HTR-8/SVneo (cell line): ENCODE data around the gene HYAL2.
"Not testable (repeated sequence)": the region's sequence is repeated elsewhere in the genome, so short reads cannot be mapped to it uniquely, and the experiment has no call there.

ENCODE experiments used
- DNase-seq: peaks from one replicate; pipeline ENCODE4 v3.0.0; 2011; ENCODE audit warnings: low spot score, mixed read lengths; ENCODE audit not compliant: insufficient read length
- FAIRE-seq: peaks from 2 replicates; lab custom pipeline; 2011; peaks lifted over from hg19 to GRCh38; lab: Jason Lieb, UNC

HYAL2 gene

GRCh38 chr3:50275141-50275995 is 47.2 kb downstream of the HYAL2 start:
- no peak for FAIRE-seq
- DNase-seq, result no peak

GRCh38 chr3:50274371-50275104 is 48.0 kb downstream of the HYAL2 start:
- DNase-seq, result peak; percentile 50

GRCh38 chr3:50273689-50274065 is 48.9 kb downstream of the HYAL2 start:
- no peak for DNase-seq
- no peak for FAIRE-seq

More at GRCh38 chr3:50274371-50275104, 48.0 kb downstream of the HYAL2 start:
- peak; percentile 40 for FAIRE-seq

GRCh38 chr3:50272911-50273688 is 49.4 kb downstream of the HYAL2 start:
- DNase-seq, result peak; percentile 88
- FAIRE-seq, result peak; percentile 97

- not testable (repeated sequence) for FAIRE-seq, DNase-seq
Measured at GRCh38 chr3:50272538-50272910, 50.0 kb downstream of the HYAL2 start.

- DNase-seq, result no peak
- no peak for FAIRE-seq
Measured at GRCh38 chr3:50271314-50271936, 51.1 kb downstream of the HYAL2 start.

GRCh38 chr3:50270422-50271224 is 51.9 kb downstream of the HYAL2 start:
- DNase-seq (no peak), FAIRE-seq (peak; percentile 70)

GRCh38 chr3:50269977-50270413 is 52.5 kb downstream of the HYAL2 start:
- FAIRE-seq, result peak; percentile 57
- DNase-seq, result peak; percentile 60

GRCh38 chr3:50269460-50269859 is 53.1 kb downstream of the HYAL2 start:
- DNase-seq (no peak), FAIRE-seq (no peak)

- DNase-seq (peak; percentile 92), FAIRE-seq (peak; percentile 99)
Measured at GRCh38 chr3:50268703-50269451, 53.7 kb downstream of the HYAL2 start, which contains the start of gene SEMA3B. Gene SEMA3B (plus strand): TSS chr3:50269147. CDS start chr3:50269241, 94 bp downstream.

GRCh38 chr3:50268276-50268675 is 54.3 kb downstream of the HYAL2 start:
- no peak for FAIRE-seq
- DNase-seq, result no peak
